HL-60 (cell line): ENCODE results near the gene TM9SF1.

Source experiments
- DNase-seq, 2 experiments: peaks; one replicate each; pipeline ENCODE4 v3.0.0-alpha.2; 2010 to 2020; ENCODE audit warnings: low read depth in 1 of 2, low spot score in 1 of 2
- H3K27ac ChIP-seq: fragments of 250-450 bp; sonication (Bioruptor Pico); replicated peaks from 2 replicates; pipeline ENCODE4 v1.5.1; 2020; ENCODE audit warnings: mild to moderate bottlenecking, moderate library complexity
- H3K27me3 ChIP-seq: fragments of 250-450 bp; sonication (Bioruptor Pico); 2 replicates; pipeline ENCODE4 v1.5.1; 2021; ENCODE audit warnings: mild to moderate bottlenecking, moderate library complexity; ENCODE audit not compliant: insufficient read depth, poor library complexity, severe bottlenecking
- H3K4me3 ChIP-seq: replicated peaks from 2 replicates; pipeline ENCODE4 v1.5.1; 2011; ENCODE audit warnings: mild to moderate bottlenecking, control low read depth, low read length; ENCODE audit not compliant: insufficient read depth
- GABPA ChIP-seq: IDR thresholded peaks from 2 replicates; pipeline ENCODE4 v1.6.1; 2012; ENCODE audit warnings: low read depth
- POLR2AphosphoS5 ChIP-seq: IDR thresholded peaks from 2 replicates; pipeline ENCODE4 v1.6.1; 2012; ENCODE audit warnings: low read depth
- REST ChIP-seq: IDR thresholded peaks from 2 replicates; pipeline ENCODE4 v1.6.1; 2012; ENCODE audit warnings: low read depth; ENCODE audit not compliant: insufficient replicate concordance
- SPI1 ChIP-seq: IDR thresholded peaks from 2 replicates; pipeline ENCODE4 v1.6.1; 2012; ENCODE audit warnings: low read depth, mild to moderate bottlenecking, borderline replicate concordance
- TF ChIP-seq, protein P1 (sequence below): IDR thresholded peaks from one replicate; pipeline ENCODE4 v1.5.1; 2011; ENCODE audit warnings: low read length, control low read depth, inconsistent platforms; ENCODE audit not compliant: insufficient read depth

The TM9SF1 gene

GRCh38 chr14:24212924-24213865 is 18.0 kb upstream of the TM9SF1 start, which contains the start of gene CHMP4A:
Gene CHMP4A, minus strand, starts transcription at chr14:24213488. Its CDS starts 49 bp downstream, at chr14:24213439.
- TF ChIP-seq SPI1: peak; percentile 19; the same call in 1 of the 2 replicates
- TF ChIP-seq POLR2AphosphoS5: peak; percentile 98
- no peak for TF ChIP-seq GABPA
- TF ChIP-seq, protein P1, sequence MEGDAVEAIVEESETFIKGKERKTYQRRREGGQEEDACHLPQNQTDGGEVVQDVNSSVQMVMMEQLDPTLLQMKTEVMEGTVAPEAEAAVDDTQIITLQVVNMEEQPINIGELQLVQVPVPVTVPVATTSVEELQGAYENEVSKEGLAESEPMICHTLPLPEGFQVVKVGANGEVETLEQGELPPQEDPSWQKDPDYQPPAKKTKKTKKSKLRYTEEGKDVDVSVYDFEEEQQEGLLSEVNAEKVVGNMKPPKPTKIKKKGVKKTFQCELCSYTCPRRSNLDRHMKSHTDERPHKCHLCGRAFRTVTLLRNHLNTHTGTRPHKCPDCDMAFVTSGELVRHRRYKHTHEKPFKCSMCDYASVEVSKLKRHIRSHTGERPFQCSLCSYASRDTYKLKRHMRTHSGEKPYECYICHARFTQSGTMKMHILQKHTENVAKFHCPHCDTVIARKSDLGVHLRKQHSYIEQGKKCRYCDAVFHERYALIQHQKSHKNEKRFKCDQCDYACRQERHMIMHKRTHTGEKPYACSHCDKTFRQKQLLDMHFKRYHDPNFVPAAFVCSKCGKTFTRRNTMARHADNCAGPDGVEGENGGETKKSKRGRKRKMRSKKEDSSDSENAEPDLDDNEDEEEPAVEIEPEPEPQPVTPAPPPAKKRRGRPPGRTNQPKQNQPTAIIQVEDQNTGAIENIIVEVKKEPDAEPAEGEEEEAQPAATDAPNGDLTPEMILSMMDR: no peak
- peak; percentile 46 for TF ChIP-seq REST
- Histone ChIP-seq H3K27ac (peak within 1 kb of the TSS; percentile 94), H3K4me3 (peak within 1 kb of the TSS; percentile 68), H3K27me3 (no peaks in the 10 kb centered on the region)
- peak; percentile 99 for DNase-seq

DNA sequence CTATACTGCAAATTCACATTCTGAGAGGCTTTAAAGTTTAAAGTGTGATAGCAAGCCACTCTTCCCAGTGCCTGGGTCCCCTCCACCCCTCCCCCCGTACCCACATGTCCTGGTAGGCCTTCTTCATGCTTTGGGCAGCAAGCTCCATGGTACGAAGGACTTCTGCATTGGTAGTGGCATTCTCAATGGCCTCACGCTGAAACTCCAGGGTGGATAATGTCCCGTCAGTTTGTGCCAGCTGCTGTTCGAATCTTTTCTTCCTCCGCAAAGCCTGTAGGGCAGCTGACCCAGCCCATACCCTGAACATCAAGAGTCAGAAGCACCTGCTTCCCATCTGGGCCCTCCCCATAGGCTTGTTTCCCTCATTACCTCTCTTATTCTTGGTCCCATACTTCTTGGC is 16.1 kb upstream of the TM9SF1 start:
- no peak overlapping the region for H3K4me3 ChIP-seq
- no peak for DNase-seq
- H3K27me3 ChIP-seq: no peaks in the 10 kb centered on the region
- H3K27ac ChIP-seq: no peak overlapping the region
- TF ChIP-seq POLR2AphosphoS5: no peak
- TF ChIP-seq REST: no peak
- TF ChIP-seq SPI1: no peak
- no peak for TF ChIP-seq GABPA
- TF ChIP-seq, protein P1: no peak

DNA sequence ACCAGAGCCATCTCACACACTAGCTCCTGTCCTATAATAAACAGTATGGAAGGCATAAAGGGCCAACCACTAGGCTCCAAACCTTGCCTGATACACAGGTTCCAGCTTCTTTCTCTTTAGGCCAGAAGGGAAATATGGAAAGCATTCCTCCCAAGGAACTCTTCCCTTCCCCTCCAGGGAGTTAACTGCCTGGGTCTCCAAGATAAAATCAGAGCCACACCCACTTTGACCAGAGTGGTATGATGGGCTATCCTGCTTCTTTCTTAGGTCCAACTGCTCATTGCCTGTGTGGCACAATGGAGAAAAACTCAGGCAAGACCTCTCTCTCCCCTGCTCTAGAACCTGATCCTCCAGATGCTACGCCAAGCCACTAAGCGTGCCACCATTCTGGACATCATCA is 12.4 kb upstream of the TM9SF1 start:
- no peak for DNase-seq
- TF ChIP-seq REST (no peak), SPI1 (no peak), POLR2AphosphoS5 (no peak), GABPA (no peak)
- TF ChIP-seq, protein P1: no peak
- Histone ChIP-seq H3K27ac (no peak overlapping the region), H3K4me3 (no peak overlapping the region), H3K27me3 (no peaks in the 10 kb centered on the region)
